Measurements from ENCODE around the gene SLC4A4. TPM values are rescaled to one million over a fixed set of nuclear protein-coding genes. Genes with fewer than 3 reads are reported as not detected.

Gene SLC4A4
- polyA plus RNA-seq, 1 donor (not counting 4 experiments of a cell fraction or from before 2014, with no cell fraction given), result 0.29 TPM

- H3K27me3 ChIP-seq (ENCODE audit: control insufficient read depth, extremely low read depth, insufficient read depth, low read length), result no peaks in the 10 kb centered on the region
- H3K4me1 ChIP-seq (ENCODE audit: control insufficient read depth, extremely low read depth, insufficient read depth, low read length), result no peaks in the 10 kb centered on the region
- dilution Hi-C loops (cut with MboI; ENCODE audit: extremely low pct_ligation_motif_present, low sequenced_read_pairs), result no loop called here
- H3K9me3 ChIP-seq (ENCODE audit: control insufficient read depth, low read depth, low read length), result no peaks in the 10 kb centered on the region
- H3K27ac ChIP-seq (ENCODE audit: control insufficient read depth, insufficient read depth, low read length), result no peak overlapping the region
- FAIRE-seq (no peak), DNase-seq (ENCODE audit: low read depth, low spot score) (no peak)
- TF ChIP-seq CTCF (optimal IDR thresholded peaks at IDR 0.05 in 1 of 3, IDR thresholded peaks at IDR 0.05 in 1 of 3, conservative IDR thresholded peaks at IDR 0.05 in 1 of 3; ENCODE audit: extremely low read depth in 1 of 3, insufficient read depth in 2 of 3, low read length in 3 of 3) (no peak), EZH2 (IDR thresholded peaks at IDR 0.05; ENCODE audit: low read length) (no peak)
- H3K4me2 ChIP-seq (ENCODE audit: control insufficient read depth, extremely low read depth, insufficient read depth, low read depth, low read length), result no peak overlapping the region
- no peaks in the 10 kb centered on the region for H3K79me2 ChIP-seq (ENCODE audit: control insufficient read depth, insufficient read depth, low read length)
- no peaks in the 10 kb centered on the region for H3K9me1 ChIP-seq (ENCODE audit: control insufficient read depth, extremely low read depth, insufficient read depth, low read length)
- no peak overlapping the region for H2AFZ ChIP-seq (ENCODE audit: control insufficient read depth, low read length)
- H4K20me1 ChIP-seq (ENCODE audit: control insufficient read depth, extremely low read depth, insufficient read depth, low read length), result no peaks in the 10 kb centered on the region
- H3K36me3 ChIP-seq (ENCODE audit: control insufficient read depth in 2 of 2, extremely low read depth in 1 of 2, insufficient read depth in 2 of 2, low read length in 2 of 2), result no peaks in the 10 kb centered on the region
- H3K4me3 ChIP-seq (ENCODE audit: control insufficient read depth in 2 of 3, extremely low read depth in 1 of 3, insufficient read depth in 2 of 3, low read depth in 1 of 3, low read length in 3 of 3), result no peak overlapping the region
- H3K9ac ChIP-seq (ENCODE audit: control insufficient read depth, extremely low read depth, insufficient read depth, low read length), result no peak overlapping the region
These were observed 41.9 kb upstream of the SLC4A4 start for GRCh38 chr4:71296945-71297344.

GRCh38 chr4:71300362-71300761 is 38.5 kb upstream of the SLC4A4 start:
- dilution Hi-C loops (cut with MboI; ENCODE audit: extremely low pct_ligation_motif_present, low sequenced_read_pairs), result no loop called here
- Histone ChIP-seq H3K4me1 (ENCODE audit: control insufficient read depth, extremely low read depth, insufficient read depth, low read length) (no peaks in the 10 kb centered on the region), H3K79me2 (ENCODE audit: control insufficient read depth, insufficient read depth, low read length) (no peaks in the 10 kb centered on the region), H3K9me1 (ENCODE audit: control insufficient read depth, extremely low read depth, insufficient read depth, low read length) (no peaks in the 10 kb centered on the region), H3K27me3 (ENCODE audit: control insufficient read depth, extremely low read depth, insufficient read depth, low read length) (no peaks in the 10 kb centered on the region), H2AFZ (ENCODE audit: control insufficient read depth, low read length) (no peak overlapping the region), H3K27ac (ENCODE audit: control insufficient read depth, insufficient read depth, low read length) (no peak overlapping the region), H3K9ac (ENCODE audit: control insufficient read depth, extremely low read depth, insufficient read depth, low read length) (no peak overlapping the region), H3K36me3 (ENCODE audit: control insufficient read depth in 2 of 2, extremely low read depth in 1 of 2, insufficient read depth in 2 of 2, low read length in 2 of 2) (no peaks in the 10 kb centered on the region), H3K4me3 (ENCODE audit: control insufficient read depth in 2 of 3, extremely low read depth in 1 of 3, insufficient read depth in 2 of 3, low read depth in 1 of 3, low read length in 3 of 3) (no peak overlapping the region), H3K4me2 (ENCODE audit: control insufficient read depth, extremely low read depth, insufficient read depth, low read depth, low read length) (no peak overlapping the region), H3K9me3 (ENCODE audit: control insufficient read depth, low read depth, low read length) (no peaks in the 10 kb centered on the region), H4K20me1 (ENCODE audit: control insufficient read depth, extremely low read depth, insufficient read depth, low read length) (no peaks in the 10 kb centered on the region)
- FAIRE-seq, result no peak
- TF ChIP-seq CTCF (optimal IDR thresholded peaks at IDR 0.05 in 1 of 3, IDR thresholded peaks at IDR 0.05 in 1 of 3, conservative IDR thresholded peaks at IDR 0.05 in 1 of 3; ENCODE audit: extremely low read depth in 1 of 3, insufficient read depth in 2 of 3, low read length in 3 of 3) (no peak), EZH2 (IDR thresholded peaks at IDR 0.05; ENCODE audit: low read length) (no peak)
- DNase-seq (ENCODE audit: low read depth, low spot score), result no peak
